22Rv1 (cell line): Measurements from ENCODE around the gene FAM168B.
"Not testable (repeated sequence)": the region's sequence is repeated elsewhere in the genome, so short reads cannot be mapped to it uniquely, and the experiment has no call there.

ENCODE experiments used
- H3K27ac ChIP-seq: fragments of 450-650 bp; 2 replicates; pipeline ENCODE4 v1.5.1; 2017
- CTCF ChIP-seq: fragments of 450-650 bp; IDR thresholded peaks from 2 replicates; pipeline ENCODE4 v1.5.1; 2017; ENCODE audit warnings: mild to moderate bottlenecking
- ZFX ChIP-seq: fragments of 450-650 bp; IDR thresholded peaks from 2 replicates; pipeline ENCODE4 v1.6.1; 2017; ENCODE audit warnings: antibody characterized with exemption, borderline replicate concordance

The FAM168B gene

GRCh38 chr2:131094463-131095281 lies 1.4 kb upstream of the FAM168B start:
- H3K27ac ChIP-seq, result no peak overlapping the region
- TF ChIP-seq ZFX (no peak), CTCF (no peak)

GRCh38 chr2:131093696-131094462 lies 619 bp upstream of the FAM168B start:
- peak overlapping the region; percentile 84 for H3K27ac ChIP-seq
- TF ChIP-seq CTCF (no peak), ZFX (no peak)

- TF ChIP-seq ZFX (no peak), CTCF (no peak)
- peak overlapping the region; percentile 84 for H3K27ac ChIP-seq
Measured at GRCh38 chr2:131092458-131093005, 728 bp downstream of the FAM168B start.

GRCh38 chr2:131085646-131086045 lies 7.6 kb downstream of the FAM168B start:
- TF ChIP-seq CTCF (no peak), ZFX (no peak)
- no peak overlapping the region for H3K27ac ChIP-seq

- no peak for TF ChIP-seq CTCF
- TF ChIP-seq ZFX, result no peak
- no peak overlapping the region for H3K27ac ChIP-seq
Measured at GRCh38 chr2:131081190-131081589, 12.1 kb downstream of the FAM168B start.

- not testable (repeated sequence) for H3K27ac ChIP-seq
Measured at GRCh38 chr2:131079931-131080330, 13.3 kb downstream of the FAM168B start.

- no peak for TF ChIP-seq ZFX
- TF ChIP-seq CTCF, result no peak
- no peak overlapping the region for H3K27ac ChIP-seq
Measured at GRCh38 chr2:131077966-131078365, 15.3 kb downstream of the FAM168B start.
